Measurements from ENCODE around the gene TMPRSS4. TPM values are rescaled to one million over a fixed set of nuclear protein-coding genes. Genes with fewer than 3 reads are reported as not detected.

Gene TMPRSS4
- total and polyA plus RNA-seq, 2 donors (not counting 1 experiment from before 2014, with no cell fraction given): not detected

DNA sequence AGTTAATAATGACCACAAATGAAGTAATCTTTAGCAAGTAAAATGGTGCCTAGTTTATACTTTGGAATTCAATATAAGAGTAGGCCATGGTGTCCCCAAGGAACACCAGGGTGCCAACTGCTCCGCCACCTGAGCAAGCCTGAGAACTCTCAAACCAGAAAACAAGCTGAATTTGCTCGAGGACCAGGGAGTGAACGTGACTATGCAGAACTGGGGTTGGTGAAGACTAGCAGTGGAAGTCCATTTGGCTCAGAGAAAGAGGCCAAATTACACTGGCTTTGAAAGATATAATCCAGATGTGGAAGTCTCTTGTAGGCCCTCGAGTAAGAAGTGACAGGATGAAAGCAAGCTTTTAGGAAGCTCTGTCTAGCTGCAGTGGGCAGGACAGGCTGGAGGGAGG, 18.6 kb downstream of the TMPRSS4 start:
- H3K4me1 Mint-ChIP-seq: no peaks in the 10 kb centered on the region
- no peak overlapping the region for H3K4me2 ChIP-seq (replicated peaks; ENCODE audit: low read depth, low read length, poor library complexity, severe bottlenecking)
- intact Hi-C loops (cut with micrococcal nuclease): no loop called here
- H3K36me3 ChIP-seq (replicated peaks in 1 of 2; ENCODE audit: control extremely low read depth in 1 of 2, control insufficient read depth in 1 of 2, extremely low read depth in 1 of 2, insufficient read depth in 2 of 2, low read length in 1 of 2): no peaks in the 10 kb centered on the region
- no peak overlapping the region for H3K27ac ChIP-seq (ENCODE audit: low read length in 2 of 2)
- DNase-seq (no peak), ATAC-seq (ENCODE audit: low read depth) (no peak)
- no peaks in the 10 kb centered on the region for H3K79me2 ChIP-seq (ENCODE audit: control insufficient read depth, insufficient read depth, low read length)
- H3K9me3 Mint-ChIP-seq (ENCODE audit: insufficient read depth): no peaks in the 10 kb centered on the region
- H2AFZ ChIP-seq (ENCODE audit: insufficient read depth, low read depth, low read length, poor library complexity, severe bottlenecking): no peak overlapping the region
- H3K27ac Mint-ChIP-seq: no peak overlapping the region
- ChIA-PET CTCF (interaction anchor here (0.6 kb wide), 1 partner anchor 104 kb away, joined by 3 read pairs; no protein-coding TSS in a partner anchor), POLR2A (no interaction called here)
- peaks cover 29% of the 10 kb centered on the region for H3K27me3 Mint-ChIP-seq
- no peak overlapping the region for H3K9ac ChIP-seq (ENCODE audit: low read length)
- no peaks in the 10 kb centered on the region for H4K20me1 ChIP-seq (ENCODE audit: control insufficient read depth, insufficient read depth, low read length, poor library complexity, severe bottlenecking)
- H3K4me3 Mint-ChIP-seq: no peak overlapping the region
- peaks cover 0 to 2% (median under 1%) of the 10 kb centered on the region in 4 experiments for H3K27me3 ChIP-seq (replicated peaks in 1 of 4; ENCODE audit: control extremely low read depth in 1 of 4, control insufficient read depth in 3 of 4, insufficient read depth in 4 of 4, low read length in 3 of 4)
- no peaks in the 10 kb centered on the region for H3K9me3 ChIP-seq (ENCODE audit: control extremely low read depth in 1 of 3, control insufficient read depth in 2 of 3, insufficient read depth in 1 of 3, low read length in 2 of 3)
- no peaks in the 10 kb centered on the region for H3K4me1 ChIP-seq (ENCODE audit: control insufficient read depth in 2 of 2, insufficient read depth in 2 of 2, low read length in 2 of 2)
- TF ChIP-seq CTCF (IDR thresholded peaks at IDR 0.05) (no peak), EZH2 (IDR thresholded peaks at IDR 0.05; ENCODE audit: borderline replicate concordance, insufficient read depth, low read depth, low read length, poor library complexity, severe bottlenecking) (no peak)
- H3K4me3 ChIP-seq (ENCODE audit: control extremely low read depth in 1 of 5, extremely low read depth in 1 of 5, insufficient read depth in 1 of 5, low read depth in 2 of 5, low read length in 4 of 5): no peak overlapping the region
- 68% methylated on average over 4 of the region's 4 CpGs for whole genome bisulfite sequencing (ENCODE audit: insufficient coverage)

- no CpG with 5 or more reads among the region's 1 CpG for WGBS (ENCODE audit: insufficient coverage)
- ATAC-seq (ENCODE audit: low read depth) (no peak), DNase-seq (no peak)
- H3K9me3 ChIP-seq (ENCODE audit: control extremely low read depth in 1 of 3, control insufficient read depth in 2 of 3, insufficient read depth in 1 of 3, low read length in 2 of 3): no peaks in the 10 kb centered on the region
- H3K36me3 ChIP-seq (replicated peaks in 1 of 2; ENCODE audit: control extremely low read depth in 1 of 2, control insufficient read depth in 1 of 2, extremely low read depth in 1 of 2, insufficient read depth in 2 of 2, low read length in 1 of 2): no peaks in the 10 kb centered on the region
- intact Hi-C loops (cut with micrococcal nuclease): no loop called here
- POLR2A ChIA-PET: no interaction called here
- no peak overlapping the region for H3K4me3 ChIP-seq (ENCODE audit: control extremely low read depth in 1 of 5, extremely low read depth in 1 of 5, insufficient read depth in 1 of 5, low read depth in 2 of 5, low read length in 4 of 5)
- H3K4me1 ChIP-seq (ENCODE audit: control insufficient read depth in 2 of 2, insufficient read depth in 2 of 2, low read length in 2 of 2): no peaks in the 10 kb centered on the region
- Mint-ChIP-seq H3K27me3 (peaks cover 30% of the 10 kb centered on the region), H3K4me3 (no peak overlapping the region), H3K4me1 (no peaks in the 10 kb centered on the region), H3K27ac (no peak overlapping the region), H3K9me3 (ENCODE audit: insufficient read depth) (no peaks in the 10 kb centered on the region)
- peaks cover 0 to 2% (median under 1%) of the 10 kb centered on the region in 4 experiments for H3K27me3 ChIP-seq (replicated peaks in 1 of 4; ENCODE audit: control extremely low read depth in 1 of 4, control insufficient read depth in 3 of 4, insufficient read depth in 4 of 4, low read length in 3 of 4)
- no peak overlapping the region for H3K27ac ChIP-seq (ENCODE audit: low read length in 2 of 2)
- TF ChIP-seq CTCF (IDR thresholded peaks at IDR 0.05) (no peak), EZH2 (IDR thresholded peaks at IDR 0.05; ENCODE audit: borderline replicate concordance, insufficient read depth, low read depth, low read length, poor library complexity, severe bottlenecking) (no peak)
- no peaks in the 10 kb centered on the region for H4K20me1 ChIP-seq (ENCODE audit: control insufficient read depth, insufficient read depth, low read length, poor library complexity, severe bottlenecking)
- no peak overlapping the region for H2AFZ ChIP-seq (ENCODE audit: insufficient read depth, low read depth, low read length, poor library complexity, severe bottlenecking)
- H3K9ac ChIP-seq (ENCODE audit: low read length): no peak overlapping the region
- no peaks in the 10 kb centered on the region for H3K79me2 ChIP-seq (ENCODE audit: control insufficient read depth, insufficient read depth, low read length)
- no peak overlapping the region for H3K4me2 ChIP-seq (replicated peaks; ENCODE audit: low read depth, low read length, poor library complexity, severe bottlenecking)
- CTCF ChIA-PET: interaction anchor here (0.6 kb wide), 1 partner anchor 103 kb away, joined by 3 read pairs; no protein-coding TSS in a partner anchor
Measured at GRCh38 chr11:118095967-118096367, 19.1 kb downstream of the TMPRSS4 start.

All from B cell (primary cell).